Left colon (tissue), 2 donors: ENCODE measurements around the gene CDH26. TPM values are rescaled to one million over a fixed set of nuclear protein-coding genes. Genes with fewer than 3 reads are reported as not detected.
A peak's percentile ranks its signal among the peaks of the same experiment; 100 is the strongest.

ENCODE experiments used
- ATAC-seq: fragments of 200-7000 bp; cut with Tn5 transposase; one replicate; pipeline ENCODE4 v1.9.1; 2020; ENCODE audit warnings: mild to moderate bottlenecking, moderate library complexity
- DNase-seq, 2 donors: peaks; one replicate each; pipeline ENCODE4 v3.0.0-alpha.2; 2020
- intact Hi-C, 2 donors: fragments of 100-400 bp; cut with DNase I in 1 of 2; cut with micrococcal nuclease in 1 of 2; formaldehyde crosslinking; loops; one replicate each; pipeline versions ENCODE4 v1.11.2 to v1.14.0; 2022; cut with DNase I, micrococcal nuclease
- total RNA-seq, 2 donors: library from RNA; stranded (reverse); fragmentation: NEBNext Ultra II Directional; extraction: Animal tissue kit (Norgen Biotek cat#: 25700); gene quantifications; one replicate each; pipeline ENCODE4 v1.2.1, GENCODE V29; 2021
- donor health status: DM: no; HTN: no; CAD: no.
- donor health status: DM: yes; HTN: yes; CAD: no.

The CDH26 gene
- total RNA-seq, 2 donors from 2014 or later, result 0.43 to 0.45 TPM

DNA sequence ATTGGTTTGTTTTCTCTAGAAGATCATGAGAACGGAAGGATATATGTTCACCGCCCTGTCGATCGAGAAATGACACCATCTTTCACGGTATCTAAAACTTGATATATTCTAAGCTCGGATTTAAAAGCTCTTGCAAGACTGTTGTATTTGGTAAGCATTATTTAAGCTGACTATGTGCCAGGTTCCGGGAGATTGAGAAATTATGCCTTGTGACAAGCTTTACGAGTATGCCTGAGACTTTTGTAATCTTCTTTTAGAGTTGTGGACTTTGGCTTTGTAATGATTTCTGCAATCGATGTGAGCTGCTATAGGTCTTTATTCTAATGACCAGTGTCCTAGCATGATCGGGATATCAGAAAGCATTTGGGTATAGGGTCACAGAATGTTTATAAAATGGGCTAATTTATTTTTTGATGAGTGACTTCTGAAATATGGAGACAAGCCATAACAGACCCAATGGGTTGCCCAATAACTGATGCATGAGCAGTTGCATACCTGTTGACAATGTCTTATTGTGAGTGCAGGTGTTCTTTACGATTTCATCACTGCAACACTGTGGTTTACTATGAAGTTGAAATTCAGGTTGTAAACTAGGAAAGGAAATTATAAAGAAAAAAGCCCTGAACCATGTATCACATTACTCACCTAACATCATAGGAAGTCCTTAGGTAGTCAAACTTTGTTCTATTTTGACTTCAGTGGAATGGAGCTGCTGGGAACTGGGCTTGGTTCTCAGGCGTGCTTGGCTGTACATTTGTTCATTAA lies 14.0 kb downstream of the CDH26 start:
- DNase-seq (no peak), ATAC-seq (peak; percentile 55)

DNA sequence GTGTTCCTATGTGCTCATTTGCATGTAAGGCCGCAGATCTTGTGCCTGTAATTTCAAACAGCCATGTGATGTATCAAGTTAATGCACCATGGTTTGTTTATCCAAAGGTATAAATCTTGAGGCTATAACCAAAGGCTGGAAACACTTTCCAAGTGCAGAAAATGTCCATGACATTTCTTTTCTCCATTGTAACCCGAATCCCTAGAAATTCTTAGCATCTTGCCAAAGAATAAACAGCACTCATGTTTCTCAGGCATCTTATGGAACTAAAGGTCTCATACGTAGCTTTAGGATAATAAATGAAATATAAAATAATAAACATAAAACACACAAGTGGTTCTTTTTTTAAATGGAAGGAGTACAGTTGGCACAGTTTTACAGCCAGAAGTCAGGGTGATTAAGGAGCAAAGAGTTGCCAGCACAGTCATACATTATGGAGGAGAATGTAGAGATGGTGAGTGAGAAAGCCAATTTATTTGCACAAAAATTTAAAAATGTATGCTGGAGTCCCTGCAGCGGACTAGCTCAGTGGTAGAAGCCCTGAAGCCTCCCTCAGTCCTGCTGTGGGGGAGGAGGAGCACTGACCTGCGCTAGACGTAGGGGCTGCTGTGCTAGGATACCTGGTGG lies 18.0 kb downstream of the CDH26 start:
- ATAC-seq, result no peak
- DNase-seq, result no peak
- intact Hi-C loops, result no loop called here

More for the DNA sequence above, 14.0 kb downstream of the CDH26 start:
- intact Hi-C loops, result no loop called here

DNA sequence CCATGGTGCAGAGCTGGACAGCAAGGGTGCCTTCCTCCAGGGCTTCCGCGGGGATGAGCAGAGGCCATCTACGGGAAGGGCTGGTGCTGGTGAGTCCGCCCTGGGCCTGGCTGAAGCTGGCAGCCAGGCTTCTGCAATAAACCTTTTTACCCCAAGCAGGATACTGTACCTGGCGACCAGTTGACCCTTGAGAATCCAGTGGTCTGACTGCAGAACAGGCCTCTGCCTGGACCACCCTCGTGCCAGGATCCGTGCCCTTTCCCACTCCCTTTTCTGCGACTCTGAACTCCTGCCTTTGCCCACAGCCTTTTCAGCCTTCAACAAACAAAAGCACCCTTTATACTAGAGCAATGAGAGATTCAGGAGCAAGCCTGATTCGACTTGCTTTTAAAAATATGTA lies 18.9 kb downstream of the CDH26 start:
- no peak for DNase-seq
- no peak for ATAC-seq
- intact Hi-C loops, result no loop called here

DNA sequence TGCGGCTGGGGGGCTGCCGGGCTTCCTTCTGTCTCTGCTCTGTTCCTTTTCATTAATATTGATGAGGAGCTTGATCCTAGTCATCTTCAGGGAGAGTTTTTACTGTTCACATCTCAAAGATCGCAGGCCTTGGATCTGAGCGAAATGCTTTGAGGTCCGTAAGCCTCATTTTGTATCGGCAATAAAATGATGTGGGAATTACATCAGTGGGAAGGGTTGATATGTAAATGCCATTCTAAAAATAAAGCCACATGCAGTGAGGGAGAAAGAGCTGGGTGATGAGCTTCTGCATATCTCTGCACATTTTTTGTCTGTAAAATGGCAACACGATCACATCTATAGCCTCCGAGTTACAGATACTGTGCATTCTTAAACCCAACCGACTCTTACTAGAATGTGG lies 24.9 kb downstream of the CDH26 start:
- no peak for DNase-seq
- intact Hi-C loops, result loop anchor here in 1 of 2 donors (10.0 kb wide), 1 partner anchor 62 kb away; no protein-coding TSS in a partner anchor
- ATAC-seq, result no peak

DNA sequence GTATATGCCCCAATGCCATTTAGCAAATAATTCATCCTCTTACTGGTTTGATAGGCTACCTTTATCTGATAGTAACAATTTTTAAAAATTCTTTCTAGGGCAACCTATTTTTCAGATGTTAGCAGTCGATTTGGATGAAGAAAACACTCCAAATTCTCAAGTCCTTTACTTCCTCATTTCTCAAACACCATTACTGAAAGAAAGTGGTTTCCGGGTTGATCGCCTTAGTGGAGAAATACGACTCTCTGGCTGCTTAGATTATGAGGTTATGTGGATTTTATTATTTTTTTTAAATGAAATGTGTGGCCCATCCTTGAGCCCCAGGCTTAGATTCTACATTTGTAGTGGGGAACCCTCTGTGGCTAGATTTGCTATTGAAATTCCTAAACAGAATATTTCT lies 26.3 kb downstream of the CDH26 start:
- intact Hi-C loops, result loop anchor here in 1 of 2 donors (10.0 kb wide), 1 partner anchor 60 kb away; no protein-coding TSS in a partner anchor
- no peak for ATAC-seq
- DNase-seq, result no peak

DNA sequence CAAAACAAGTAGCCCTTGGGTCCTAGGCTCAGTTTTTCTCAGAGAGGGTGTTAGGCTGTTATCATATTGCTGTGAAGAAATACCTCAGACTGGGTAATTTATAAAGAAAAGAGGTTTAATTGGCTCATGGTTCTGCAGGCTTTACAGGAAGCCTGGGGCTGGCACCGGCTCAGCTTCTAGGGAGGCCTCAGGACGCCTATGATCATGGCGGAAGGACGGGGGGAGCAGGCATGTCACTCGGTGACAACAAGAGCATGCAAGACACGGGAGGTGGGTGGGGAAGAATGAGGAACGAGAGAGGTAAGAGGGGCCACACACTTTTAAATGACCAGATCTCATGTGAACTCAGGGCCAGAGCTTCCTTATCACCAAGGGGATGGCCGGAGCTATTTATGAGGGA lies 26.9 kb downstream of the CDH26 start:
- no peak for DNase-seq
- ATAC-seq, result no peak
- intact Hi-C loops, result loop anchor here in 1 of 2 donors (10.0 kb wide), 1 partner anchor 60 kb away; no protein-coding TSS in a partner anchor

DNA sequence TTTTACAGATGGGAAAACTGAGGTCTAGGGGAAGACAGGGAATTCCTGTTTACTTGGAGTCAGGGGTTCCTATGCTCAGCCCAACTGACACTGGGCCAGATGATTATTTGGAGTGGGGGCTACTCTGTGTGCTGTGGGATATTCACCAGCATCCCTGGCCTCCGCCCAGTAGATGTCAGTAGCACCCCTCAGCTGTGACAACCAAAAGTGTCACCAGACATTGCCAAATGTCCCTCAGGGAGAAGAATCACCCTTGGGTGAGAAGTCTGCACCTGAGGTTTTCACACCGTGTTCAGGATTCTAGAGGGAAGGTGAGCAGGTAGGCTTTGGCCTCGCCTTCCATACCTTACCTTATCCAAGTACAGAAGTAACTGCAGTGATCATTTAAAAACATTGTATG lies 27.6 kb downstream of the CDH26 start:
- ATAC-seq (no peak), DNase-seq (no peak)
- intact Hi-C loops, result loop anchor here in 1 of 2 donors (10.0 kb wide), 1 partner anchor 59 kb away; no protein-coding TSS in a partner anchor

DNA sequence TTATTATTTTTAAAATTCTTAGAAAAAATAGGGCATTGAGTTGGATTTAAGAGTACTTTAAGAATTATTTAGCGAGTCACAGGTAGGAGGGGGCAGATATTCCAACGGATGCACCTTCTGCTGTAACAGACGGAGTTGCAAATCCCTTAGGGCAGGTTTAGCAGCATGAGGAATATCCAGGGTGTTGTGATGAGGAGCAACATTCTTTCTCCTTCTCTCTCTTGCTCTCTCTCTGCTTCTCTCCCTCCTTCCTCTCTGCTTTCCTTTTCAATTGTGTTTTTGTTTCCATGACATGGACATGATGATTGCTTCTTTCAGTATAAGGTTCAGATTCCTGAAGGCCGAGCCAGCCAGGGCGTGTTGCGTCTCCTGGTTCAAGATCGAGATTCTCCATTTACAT lies 28.9 kb downstream of the CDH26 start:
- intact Hi-C loops, result loop anchor here in 1 of 2 donors (10.0 kb wide), 1 partner anchor 58 kb away; no protein-coding TSS in a partner anchor
- DNase-seq, result no peak
- no peak for ATAC-seq

DNA sequence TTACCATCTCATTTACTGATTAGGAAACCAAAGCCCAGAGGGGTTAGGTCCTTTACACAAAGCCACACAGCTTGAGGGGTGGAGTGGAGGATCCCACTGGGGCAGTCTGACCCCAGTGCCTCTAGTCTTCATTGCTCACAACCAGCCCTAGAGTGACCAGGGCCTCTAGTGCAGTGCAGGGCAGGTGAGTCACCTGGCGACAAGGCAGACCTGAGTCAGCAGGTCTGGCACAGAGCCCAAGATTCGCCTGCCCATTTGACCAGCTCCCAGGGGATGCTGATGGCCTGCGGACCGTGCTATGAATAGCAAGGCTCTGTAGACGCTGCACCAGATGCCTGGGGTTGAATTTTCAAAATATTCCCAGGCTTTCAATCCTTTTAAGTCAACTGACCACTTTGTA lies 29.9 kb downstream of the CDH26 start:
- no peak for DNase-seq
- intact Hi-C loops, result loop anchor here in 1 of 2 donors (10.0 kb wide), 1 partner anchor 57 kb away; no protein-coding TSS in a partner anchor
- ATAC-seq, result no peak

DNA sequence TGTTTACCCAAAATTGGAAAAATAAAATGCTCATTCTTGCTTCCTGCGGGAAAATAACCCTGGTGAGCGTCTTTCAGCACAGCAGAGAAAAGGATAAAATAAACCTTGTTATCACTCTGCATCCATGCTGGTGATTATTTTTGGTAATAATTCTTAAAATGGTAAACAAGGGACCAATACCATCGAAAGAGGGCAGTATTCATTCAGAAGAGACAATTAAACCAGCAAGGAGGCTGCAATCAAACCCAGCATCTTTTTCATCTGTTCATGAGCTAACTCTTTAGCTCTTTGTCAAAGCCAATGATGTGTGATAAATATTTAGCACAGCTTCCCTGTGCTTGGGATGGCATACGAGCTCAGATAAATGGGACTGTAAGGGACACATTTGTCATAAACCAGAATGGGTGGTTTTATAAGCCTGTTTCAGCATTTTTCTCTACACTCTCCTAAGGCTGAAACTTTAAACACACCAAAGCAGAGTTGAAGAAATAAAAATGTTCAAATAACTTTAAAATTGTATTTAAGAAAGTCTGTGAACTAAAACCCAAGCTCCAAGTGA lies 34.4 kb downstream of the CDH26 start:
- ATAC-seq, result no peak
- no peak for DNase-seq
- intact Hi-C loops, result no loop called here

DNA sequence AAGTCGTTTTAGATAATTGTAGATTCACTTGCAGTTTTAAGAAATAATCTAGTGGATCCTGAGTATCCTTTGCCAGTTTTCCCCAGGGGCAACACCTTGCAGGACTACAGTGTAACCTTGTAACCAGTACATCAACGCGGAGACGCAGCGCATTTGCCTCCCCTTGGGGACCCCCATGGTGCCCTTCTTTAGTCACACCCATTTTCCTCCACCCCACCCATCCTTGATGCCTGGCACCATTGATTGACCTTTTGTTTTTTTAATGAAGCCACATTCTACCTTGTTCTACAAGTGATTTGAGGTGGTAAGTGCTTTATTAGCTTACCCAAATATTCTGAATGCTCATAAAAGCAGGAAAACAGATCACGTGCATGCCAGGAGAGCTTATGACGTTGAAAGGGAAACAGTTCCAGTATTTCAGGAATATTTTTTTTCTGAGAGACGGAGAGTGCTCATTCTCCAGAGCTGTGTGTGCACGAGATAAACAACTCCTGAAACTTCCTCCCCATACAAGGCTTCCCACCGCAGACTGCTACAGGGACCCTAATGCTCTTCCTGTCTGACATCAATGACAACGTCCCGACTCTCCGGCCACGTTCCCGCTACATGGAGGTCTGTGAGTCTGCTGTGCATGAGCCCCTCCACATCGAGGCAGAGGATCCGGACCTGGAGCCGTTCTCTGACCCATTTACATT lies 35.7 kb downstream of the CDH26 start:
- intact Hi-C loops, result no loop called here
- ATAC-seq (no peak), DNase-seq (no peak)

DNA sequence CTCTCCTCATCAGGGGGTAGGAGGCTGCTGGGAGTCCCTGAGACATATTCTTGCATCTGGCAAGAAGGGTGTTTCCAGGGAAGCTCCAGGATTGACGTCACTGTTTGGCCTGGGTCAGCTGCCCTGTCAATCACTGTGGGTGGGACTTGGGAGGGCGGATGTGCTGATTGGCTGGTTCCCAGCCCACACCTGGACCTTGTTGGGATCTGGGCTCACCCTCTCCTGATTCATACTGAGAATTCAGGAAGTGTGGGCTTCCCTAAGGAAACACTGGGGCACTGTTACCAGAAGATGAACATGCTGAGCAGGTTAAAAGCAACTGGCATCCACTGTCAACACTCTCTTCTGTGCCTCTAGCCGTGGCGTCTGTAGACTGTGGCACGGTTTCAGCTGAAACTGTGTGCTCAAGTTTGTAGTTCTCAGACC lies 36.5 kb downstream of the CDH26 start:
- peak; percentile 62 for ATAC-seq
- DNase-seq, result peak; percentile 18 to 52
- intact Hi-C loops, result no loop called here

DNA sequence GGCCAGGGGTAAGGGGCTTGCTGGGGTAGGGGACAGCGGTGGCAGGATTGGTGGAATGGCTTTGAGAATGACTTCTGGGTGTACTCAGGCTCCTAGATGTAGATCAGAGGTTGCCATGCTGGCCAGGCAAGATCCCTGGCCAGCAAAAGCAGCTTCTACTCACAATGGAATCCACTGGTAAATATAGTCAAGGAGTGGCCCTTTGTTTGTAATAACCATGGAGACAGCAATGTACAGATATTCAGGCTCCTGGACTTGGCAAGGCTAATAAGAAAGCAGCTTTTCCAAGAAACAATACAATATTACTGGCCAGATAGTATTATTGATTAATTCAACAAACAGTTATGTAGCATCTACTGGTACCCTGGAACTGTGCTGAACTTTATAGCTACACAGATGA lies 37.9 kb downstream of the CDH26 start:
- DNase-seq, result no peak
- intact Hi-C loops, result no loop called here
- no peak for ATAC-seq

DNA sequence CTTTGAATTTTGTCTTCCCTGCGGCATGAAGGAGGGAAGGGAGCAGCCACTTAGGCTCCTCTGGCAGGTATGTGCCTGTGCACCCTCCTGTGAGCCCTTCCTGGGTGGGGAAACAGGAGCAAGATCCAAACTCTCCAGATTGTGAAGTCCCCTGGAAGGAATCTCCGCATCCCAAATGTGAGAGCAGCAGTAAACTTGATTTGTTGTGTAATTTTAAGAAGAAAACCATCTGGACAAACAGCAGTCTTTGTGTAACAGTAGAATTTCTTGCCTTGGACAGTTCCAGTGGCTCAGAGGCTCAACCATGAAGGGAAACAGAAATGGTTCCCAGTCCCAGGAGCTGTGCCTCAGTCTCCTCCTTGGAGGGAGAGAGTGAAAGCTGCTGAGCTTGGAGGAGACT lies 39.7 kb downstream of the CDH26 start:
- intact Hi-C loops, result no loop called here
- DNase-seq (no peak), ATAC-seq (no peak)

DNA sequence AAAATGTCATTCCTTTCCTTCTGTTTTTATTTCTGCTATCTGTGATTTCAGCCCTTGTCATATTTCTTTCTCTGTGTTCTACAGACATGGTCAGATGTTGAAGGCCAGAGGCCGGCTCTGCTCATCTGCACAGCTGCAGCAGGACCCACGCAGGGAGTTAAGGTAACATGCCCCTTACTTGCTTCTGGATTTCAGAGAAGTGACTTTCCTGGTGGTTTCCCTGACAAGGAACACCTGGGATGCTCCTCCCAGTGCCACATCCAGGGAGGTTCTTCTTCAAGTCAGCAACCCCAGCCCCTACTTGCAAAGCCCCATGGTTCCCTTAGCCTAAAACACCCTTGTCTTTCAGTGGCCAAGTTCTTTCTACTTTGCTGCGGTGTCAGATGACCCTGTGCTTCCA lies 41.3 kb downstream of the CDH26 start:
- DNase-seq, result no peak
- intact Hi-C loops, result no loop called here
- ATAC-seq, result no peak

DNA sequence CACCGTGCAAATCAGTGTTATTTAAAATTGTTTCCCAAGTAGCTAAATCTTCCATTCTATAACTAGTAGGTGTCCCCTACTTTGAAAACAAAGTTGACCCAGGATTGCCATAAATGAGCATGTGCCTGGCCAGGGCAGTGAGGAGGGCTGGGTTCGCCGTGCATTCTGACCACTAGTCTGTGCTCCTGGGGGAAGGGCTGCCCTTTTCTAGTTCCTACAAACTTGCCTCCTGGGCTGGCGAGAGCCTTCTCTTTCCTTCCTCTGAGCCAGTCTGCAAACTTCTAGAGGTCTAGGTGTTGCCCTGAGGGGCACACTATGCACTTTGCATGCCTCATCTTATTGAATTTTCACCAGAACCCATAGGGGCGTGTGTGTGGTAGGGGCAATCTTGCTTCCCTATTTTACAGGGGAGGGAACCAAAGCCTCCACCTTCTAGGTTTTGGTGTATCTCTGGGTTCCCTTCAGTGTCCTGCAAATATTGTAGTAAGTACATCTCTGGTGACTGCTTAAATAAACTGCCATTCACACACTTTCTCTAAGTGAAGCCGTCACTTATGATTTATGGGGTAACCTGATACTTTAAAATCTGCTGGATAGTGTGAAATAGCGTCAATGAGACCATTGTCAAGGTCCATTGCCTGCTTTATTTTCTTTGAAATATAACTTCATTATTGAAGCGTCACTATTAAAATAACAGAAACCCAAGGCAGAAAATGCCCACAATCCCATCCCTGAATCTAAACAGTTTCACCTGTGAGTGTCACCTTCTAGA lies 42.2 kb downstream of the CDH26 start:
- ATAC-seq (no peak), DNase-seq (no peak)
- intact Hi-C loops, result no loop called here

DNA sequence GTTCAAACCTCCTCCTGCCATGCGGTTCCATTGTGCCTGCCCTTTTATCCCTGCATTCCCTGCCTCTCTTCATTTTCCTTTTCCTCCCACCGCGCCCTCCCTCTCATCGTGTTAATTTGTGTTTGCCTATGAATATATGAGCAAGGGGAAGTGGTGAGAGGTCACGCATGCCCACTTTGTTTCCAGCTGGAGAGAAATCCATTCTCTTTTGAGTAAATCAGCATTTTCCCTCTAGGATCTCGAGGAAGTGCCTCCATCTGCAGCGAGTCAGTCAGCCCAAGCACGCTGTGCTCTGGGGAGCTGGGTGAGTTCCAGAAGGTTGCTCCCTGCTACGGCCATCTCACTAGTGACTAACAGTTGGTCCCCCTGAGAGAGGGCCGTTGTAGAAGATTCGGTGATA lies 42.9 kb downstream of the CDH26 start:
- no peak for ATAC-seq

DNA sequence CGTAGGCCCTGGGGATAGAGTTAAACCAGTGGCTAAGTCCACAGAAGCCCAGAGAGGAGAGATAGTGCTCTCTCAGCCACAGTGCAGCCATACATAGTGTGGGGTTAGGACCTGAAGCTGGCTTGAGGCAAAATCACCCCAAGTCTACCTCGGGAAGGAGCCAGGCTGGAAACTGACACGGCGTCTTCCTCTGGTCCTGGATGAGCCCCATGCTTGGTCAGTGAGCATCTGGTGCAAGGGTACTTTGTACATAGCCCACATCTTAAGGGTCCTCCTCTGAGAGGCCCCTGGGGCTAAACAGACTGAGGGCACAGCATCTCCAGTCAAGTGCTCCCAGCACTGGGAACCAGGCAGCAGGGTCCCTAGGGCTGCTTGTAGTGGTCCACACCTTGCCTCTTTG lies 45.6 kb downstream of the CDH26 start:
- ATAC-seq (no peak), DNase-seq (no peak)
- intact Hi-C loops, result no loop called here

More for the DNA sequence above, 42.9 kb downstream of the CDH26 start:
- no peak for DNase-seq
- intact Hi-C loops, result no loop called here

DNA sequence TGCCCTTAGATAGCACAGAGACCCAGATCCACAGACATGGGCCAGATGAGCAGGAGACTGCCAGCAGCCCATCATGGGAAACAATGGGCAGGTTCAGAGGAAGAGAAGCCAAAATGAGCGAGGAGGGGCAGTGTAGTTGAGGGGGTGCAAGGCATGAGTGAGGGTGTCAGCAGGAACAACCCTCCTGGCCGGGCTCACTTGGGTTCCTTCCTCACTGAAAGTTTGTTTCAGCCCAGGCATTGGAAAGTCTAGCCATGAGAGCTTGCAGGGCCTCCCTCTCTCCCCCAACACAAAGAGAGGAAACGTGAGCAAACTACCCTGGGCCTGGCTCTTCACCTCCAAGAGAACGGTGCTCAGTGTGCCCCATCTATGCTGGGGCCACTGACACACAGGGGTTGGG lies 48.0 kb downstream of the CDH26 start:
- no peak for ATAC-seq
- DNase-seq, result no peak
- intact Hi-C loops, result no loop called here
